IPS-NIHi7 (cell line): Measurements from ENCODE around the gene BACH2.
"Not testable (repeated sequence)": the region's sequence is repeated elsewhere in the genome, so short reads cannot be mapped to it uniquely, and the experiment has no call there.

Source experiments
- DNase-seq: peaks from one replicate; pipeline ENCODE4 v3.0.0; 2012; ENCODE audit warnings: mixed read lengths; ENCODE audit errors: extremely low spot score

BACH2 gene

DNA sequence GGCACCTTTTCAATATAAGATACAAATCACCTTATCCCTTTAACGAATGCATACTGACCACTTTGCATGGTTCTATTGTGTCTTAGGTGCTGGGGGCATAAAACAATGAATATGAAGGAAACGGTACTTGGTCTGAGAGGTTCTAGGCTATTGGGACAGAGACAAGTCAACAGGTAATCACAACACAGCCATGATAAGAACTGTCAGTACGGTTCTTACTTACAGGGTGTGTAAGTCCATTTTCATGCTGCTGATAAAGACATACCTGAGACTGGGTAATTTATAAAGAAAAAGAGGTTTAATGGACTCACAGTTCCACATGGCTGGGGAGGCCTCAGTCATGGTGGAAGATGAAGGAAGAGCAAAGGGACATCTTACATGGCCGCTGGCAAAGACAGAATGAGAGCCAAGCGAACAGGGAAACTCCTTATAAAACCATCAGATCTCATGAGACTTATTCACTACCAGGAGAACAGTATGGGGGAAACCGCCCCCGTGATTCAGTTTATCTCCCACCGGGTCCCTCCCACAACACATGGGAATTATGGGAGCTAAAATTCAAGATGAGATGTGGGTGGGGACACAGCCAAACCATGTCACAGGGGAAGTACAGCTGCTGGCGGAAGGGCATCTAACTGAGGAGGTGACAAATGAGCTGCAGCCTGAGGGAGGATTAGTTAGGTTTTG is 325.2 kb downstream of the BACH2 start:
- DNase-seq = not testable (repeated sequence)

DNA sequence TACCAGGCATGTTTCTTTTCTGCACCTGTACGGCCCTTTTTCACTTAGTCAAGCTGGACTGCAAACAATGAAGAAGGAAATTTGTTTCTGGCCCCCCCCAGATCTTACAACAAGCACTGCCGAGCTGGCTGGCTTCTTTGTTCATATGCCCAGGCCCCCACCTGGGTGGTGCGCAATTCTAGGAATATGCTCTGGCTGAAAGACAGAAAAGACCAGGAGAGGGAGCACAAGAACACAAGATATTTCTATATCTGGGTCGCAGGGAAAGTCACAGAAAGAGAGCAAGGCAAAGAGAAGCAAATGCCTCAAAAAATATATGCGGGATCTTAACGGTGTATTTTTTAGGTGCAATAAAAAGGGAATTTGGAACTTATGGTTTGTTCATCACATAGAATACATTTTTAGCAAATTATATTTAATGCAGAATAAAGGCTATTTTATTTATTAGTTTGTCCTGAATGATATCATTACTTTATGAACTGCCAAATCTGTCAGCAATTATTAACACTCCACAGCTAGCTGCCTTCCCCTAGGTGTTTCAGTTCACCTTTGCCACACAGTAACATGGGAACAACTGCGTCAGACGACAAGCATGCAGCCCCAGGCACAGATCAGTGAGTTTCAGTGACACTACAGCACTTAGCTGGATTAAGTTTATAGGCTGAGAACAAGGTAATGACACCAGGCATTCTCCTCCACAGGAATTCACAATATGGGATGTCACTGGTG is 325.9 kb downstream of the BACH2 start:
- DNase-seq = peak; percentile 51

DNA sequence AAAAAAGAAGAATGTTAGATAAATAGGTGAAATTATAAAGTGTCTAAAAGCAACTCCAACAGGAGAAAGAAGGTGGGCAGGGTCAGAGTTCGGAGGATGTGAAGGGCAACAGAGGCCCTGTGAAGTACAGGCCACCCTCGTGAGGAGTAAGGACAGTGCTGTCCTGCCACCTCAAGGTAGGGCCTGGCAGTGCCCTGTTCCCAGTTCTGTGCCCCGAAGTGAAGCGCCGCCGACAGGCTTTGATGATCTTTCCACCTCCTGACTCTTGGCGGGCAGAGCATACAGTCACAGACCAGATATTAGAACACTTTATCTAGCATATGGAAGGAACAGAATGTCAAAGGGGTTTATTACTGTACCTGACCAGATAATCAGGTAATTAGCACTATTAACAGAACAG is 326.6 kb downstream of the BACH2 start:
- no peak for DNase-seq

DNA sequence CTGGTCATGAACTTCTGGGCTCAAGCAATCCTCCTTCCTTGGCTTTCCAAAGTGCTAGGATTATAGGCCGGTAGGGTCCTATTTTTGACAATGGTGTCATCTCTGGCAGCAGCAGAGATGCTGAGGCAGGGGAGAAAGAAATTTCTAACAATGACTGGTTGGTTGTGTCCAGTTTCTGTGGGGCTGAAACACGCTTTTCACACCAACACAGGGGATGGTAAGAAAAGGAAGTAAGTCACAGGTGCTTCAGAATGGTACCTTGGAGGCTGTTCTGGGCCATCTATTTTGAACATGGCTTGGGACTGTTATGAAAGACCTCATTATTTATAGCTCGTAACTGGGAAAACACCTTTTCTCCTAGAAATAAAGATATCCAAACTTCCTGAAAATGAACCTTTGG is 329.7 kb downstream of the BACH2 start:
- DNase-seq = no peak

DNA sequence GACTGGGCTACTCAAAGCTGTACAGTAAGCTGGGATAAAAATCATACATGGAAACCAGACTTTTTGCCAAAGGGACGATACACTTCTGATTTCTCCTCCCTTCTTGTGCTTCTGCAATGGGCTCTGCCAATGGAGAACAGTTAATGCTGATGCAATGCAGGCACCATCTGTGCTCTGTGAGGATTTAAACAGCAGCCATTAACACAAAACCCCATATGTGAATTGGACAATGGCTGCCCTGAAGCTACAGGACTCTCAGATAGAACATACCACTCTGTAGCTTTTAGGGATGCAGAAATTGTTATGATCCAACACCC is 330.5 kb downstream of the BACH2 start:
- DNase-seq = no peak

DNA sequence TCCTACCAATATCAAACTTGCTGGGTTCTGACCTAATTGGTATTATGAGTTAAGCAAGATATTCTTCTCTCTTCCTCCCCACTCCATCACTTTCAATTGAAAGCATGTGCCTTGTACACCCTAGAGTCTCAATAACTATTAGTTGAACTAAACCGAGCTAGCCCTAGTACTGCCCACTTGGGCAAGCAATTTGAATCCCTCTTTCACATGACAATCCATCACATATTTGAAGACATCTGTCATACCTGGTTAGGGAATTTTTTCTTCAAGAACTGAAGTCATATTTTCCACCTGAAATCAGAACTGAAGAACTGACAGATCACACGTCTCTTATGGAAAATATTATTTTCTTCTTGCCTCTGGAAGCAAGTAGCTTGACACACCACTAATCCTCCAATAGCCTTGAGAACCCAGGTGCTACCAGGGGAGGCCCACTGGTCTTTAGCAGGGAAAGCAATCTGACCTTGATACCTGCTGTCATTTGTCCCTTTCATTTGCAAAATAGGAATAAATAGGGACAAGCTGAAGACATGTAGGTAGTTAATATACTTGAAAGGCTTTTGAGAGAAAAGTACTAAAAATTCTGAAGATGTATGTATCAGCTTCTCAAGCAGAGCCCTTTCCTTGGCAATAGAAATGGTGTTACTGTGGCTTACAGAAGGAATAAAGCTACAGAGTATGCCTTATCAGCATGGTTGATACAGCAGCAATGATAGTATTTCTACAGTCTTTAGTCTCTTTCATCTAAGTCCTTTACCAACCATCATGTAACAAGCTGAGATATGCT is 331.0 kb downstream of the BACH2 start:
- no peak for DNase-seq

DNA sequence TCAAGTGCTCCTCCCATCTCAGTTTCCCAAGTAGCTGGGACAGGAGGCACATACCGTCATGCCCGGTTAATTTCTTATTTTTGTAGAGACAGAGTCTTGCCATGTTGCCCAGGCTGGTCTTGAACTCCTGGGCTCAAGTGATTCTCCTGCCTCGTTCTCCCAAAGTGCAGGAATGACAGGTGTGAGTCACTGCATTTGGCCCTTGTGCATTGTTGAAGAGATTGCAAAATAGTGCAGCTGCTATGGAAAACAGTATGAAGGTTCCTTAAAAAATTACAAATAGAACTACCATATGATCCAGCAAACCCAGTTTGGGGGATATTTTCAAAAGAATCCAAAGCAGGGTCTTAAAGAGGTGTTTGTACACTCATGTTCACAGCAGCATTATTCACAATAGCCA is 333.3 kb downstream of the BACH2 start:
- DNase-seq = no peak

DNA sequence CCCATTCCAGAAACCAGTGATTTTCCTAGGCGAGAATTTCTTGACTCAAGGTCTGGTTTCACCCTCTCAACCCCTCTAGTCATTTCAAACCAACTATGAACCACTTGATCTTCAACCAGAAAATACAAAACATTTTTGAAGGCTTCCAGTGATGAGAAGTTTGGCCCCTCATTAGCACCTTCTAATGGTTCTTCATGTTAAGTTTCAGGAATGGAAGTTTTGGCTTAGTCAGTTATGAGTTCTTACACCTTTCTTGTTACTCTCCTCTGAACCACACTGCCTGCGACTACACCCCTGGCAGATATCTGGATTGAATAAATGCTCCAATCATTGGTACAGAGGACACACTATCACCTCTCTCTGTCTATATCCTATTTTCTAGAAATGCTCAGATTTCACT is 335.2 kb downstream of the BACH2 start:
- no peak for DNase-seq

DNA sequence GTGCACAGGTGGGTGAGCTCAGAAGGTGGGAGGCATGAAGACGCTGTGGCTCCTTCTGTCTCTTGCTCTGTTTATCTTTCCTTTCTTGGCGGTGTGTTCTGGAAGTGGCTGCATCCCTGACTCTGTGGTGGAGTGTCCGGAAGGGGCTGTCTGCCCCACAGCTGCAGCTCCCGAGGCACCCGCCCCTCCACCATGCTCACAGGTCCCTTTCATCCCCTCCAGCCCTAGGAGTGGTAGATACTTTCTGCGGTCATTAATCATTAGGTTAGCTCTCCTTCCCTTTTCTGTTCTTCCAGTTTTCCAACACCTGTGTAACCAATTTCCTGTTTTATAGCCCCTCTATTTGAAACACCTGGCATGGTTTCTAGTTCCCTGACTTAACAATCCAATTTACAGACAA is 336.8 kb downstream of the BACH2 start:
- DNase-seq = no peak

DNA sequence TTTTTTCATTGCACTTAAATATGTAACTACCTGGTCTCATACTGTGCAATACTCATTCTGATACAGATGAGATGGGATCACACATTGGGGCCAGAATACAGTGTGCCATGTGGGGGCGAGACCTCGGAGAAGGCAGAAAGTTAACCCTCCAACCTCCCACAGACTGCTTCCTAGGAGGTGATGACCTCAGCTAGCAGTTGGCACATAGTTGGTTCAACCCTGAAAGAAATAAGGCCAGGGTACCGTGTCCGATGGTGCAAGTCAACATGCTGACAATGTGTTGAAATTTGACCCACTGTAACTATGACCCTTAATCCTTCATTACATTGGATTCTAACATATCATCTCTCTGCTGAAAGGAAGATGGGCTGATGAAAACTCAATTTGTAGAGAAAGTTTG is 340.5 kb downstream of the BACH2 start:
- no peak for DNase-seq

DNA sequence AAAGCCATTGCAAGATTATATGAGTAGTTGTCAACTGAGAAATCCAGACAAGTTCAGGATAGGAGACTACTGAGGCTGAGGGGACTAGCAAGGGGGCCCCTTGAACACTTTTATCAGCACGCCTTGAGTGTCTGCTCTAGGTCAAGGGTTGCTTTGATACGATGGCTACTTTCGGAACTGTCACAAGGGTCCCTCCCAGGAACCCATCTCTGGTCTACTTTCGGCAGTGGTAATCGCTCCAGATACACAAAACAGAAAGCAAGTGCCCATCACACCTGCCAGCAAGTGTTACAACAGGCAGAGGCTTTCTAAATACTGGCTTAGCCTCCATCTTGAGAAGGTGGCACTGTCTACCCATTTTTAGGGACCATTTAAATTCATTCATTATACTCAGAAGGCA is 341.3 kb downstream of the BACH2 start:
- DNase-seq = no peak

DNA sequence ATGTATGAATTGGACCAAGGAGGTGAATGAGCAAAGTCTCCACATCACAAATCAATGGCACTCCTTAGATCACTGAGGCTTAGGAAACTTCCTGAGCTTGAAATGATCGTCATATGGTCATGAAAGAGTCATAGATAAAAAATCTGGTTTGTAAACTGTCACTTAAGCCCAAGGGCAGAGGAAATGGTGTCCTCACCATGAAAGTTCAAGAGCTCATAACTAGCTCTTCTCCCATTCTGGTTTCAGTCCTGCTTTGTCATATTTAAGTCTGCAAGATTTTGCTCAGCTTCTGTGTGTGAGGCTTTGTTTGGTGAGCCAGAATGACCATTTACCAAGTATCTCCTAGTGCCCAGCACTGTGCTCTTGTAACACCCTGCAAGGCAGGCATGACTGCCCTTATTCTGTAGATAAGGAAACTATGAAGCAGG is 341.9 kb downstream of the BACH2 start:
- no peak for DNase-seq

DNA sequence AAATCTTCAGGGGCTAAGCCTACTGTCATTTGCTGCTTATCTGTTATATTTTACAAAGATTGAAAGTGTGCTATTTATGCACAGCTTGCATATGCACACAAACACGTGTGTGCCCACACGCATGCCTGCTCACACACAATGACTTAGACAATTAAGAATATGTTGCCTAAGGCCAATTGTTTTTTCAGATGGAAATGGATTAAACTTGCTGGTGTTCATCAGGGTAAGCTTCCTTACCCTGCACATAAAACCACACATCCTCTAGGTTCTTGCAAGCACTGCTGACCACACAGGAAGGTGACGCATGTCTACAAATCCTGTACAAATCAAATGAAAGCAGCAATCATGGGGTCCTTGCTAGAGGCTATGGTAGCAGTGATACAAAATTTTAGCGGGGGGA is 344.0 kb downstream of the BACH2 start:
- DNase-seq = no peak

DNA sequence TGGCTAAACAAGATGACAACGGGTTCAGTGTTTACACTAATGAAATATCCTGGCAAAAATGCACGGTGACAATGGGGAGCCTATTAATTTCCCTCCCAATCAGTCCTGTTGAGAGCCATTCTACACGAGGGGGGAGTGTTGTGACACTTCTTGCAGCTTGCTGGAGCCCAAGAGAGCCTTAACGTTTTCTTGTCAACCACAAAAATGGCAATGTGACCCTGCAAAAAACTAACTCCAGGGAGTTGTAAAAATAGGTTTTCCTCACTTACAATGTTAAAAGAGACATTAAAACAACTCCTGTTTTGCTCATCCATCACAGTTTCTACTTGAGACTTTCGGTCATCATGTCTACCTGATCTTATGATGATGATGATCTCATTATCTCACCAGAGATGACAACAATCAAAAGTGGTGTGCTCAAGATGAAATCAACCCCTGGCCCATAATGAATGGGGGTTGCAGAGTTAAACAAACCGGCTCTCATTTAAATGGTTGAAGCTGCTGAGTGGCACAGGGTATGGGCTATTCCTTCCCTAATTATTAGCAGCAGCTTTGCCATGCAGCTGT is 344.5 kb downstream of the BACH2 start:
- no peak for DNase-seq

DNA sequence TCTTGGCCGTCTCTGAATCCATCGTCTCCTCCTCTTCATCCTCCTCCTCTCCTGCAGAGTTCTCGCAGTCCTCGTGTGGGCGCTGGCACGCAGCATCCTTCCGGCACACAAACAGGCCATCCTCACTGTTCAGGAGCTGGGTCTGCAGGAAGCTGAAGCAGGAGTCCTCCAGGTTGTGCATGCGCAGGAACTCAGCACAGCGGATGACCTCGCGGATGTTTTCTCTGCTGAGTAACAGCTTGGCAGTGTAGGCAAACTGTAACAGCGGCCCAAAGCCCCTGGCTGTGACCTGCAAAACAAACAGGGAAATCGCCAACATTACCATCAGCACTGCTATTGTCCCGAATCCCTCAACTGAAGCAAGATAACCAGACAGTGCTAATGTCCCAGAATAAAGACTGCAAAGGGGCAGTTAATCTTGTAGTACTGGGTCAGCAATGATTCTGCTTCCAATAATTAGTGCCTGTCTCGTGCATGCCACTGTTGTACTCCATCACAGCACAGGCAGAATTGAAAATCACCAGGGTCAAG is 345.0 kb downstream of the BACH2 start:
- peak; percentile 43 for DNase-seq

DNA sequence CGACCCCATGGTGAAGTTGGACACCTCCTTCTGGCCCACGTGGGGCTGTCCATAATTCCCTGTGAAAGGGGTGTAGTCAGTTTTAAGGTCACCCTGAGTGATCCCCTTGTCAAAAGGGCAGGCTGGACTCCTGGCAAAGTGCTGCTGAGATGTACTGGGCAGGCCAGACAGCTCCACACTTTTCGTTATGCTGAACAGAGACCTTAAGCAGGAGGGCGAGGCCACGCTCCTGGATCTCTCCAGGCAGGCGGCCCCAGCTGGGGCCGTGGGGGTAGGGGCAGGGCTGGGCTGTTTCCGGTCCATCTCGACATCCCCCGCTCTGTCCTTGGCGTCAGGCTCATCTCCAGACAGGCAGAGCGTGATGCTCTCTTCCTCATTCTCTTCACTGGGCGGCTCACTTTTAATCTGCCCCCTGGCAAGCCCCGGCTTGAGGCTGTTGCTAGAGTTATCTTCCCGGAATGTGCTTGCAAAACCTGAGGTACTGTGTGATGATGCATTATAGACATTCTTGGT is 345.7 kb downstream of the BACH2 start:
- no peak for DNase-seq

DNA sequence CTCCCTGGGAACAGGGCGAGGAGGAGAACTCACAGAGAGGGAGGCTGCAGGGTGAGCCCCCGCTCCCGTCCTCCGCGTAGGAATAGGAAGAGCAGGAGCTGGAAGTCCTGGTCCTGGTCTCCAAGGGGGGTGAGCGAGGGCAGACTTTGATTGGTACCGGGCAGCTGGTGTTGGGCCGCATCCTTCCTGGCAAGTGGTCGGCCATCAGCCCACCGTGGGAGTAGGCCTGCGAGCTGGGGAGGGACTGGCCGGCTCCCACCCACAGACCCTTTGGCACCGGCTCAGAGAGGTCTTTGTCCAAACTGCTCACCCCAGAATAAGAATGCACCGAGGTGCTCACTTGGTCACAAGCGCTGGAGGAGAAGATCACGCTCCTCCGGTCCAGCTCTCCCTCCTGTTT is 346.2 kb downstream of the BACH2 start:
- DNase-seq = no peak

DNA sequence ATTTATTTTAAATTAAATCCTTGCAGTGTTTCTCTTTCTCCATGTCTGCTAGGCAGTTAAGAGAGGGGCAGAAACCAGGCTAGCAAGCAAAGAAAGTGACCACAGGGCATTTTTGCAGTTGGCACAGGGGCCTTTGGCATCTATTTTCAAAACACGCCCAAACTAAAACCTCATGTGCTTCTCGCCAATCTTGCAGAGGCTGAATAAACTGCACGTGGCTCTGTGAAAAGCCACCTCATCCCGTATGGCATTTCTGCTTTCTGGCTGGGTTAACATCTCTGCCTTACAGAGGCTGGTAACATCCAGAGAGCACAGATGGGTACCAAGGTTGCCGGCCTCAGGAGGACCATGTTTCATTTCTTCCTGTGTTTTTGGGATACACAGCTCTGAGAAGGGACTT is 347.8 kb downstream of the BACH2 start:
- no peak for DNase-seq

DNA sequence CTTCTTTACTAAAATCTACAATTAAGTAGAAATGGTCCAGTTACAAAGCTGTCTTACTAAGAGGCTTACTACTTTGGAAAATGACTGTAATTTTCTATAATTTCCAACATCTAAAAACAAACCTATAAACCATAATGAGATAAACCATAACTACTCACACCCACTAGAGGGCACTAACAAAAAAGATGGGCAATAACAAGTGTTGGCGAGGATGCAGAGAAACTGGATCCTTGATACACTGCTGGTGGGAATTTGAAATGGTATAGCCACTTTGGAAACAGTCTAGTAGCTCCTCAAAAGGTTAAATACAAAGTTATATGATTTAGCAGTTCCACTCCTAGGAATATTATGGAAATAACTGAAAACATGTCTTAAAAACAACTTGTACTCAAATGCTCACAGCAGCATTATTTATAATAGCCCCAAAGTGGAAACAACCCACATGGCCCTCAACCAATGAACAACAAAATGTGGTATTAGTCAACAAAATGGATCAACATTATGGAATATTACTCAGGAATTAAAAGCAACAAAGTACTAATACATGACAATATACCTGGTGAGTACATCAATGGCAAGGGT is 351.7 kb downstream of the BACH2 start:
- no peak for DNase-seq

DNA sequence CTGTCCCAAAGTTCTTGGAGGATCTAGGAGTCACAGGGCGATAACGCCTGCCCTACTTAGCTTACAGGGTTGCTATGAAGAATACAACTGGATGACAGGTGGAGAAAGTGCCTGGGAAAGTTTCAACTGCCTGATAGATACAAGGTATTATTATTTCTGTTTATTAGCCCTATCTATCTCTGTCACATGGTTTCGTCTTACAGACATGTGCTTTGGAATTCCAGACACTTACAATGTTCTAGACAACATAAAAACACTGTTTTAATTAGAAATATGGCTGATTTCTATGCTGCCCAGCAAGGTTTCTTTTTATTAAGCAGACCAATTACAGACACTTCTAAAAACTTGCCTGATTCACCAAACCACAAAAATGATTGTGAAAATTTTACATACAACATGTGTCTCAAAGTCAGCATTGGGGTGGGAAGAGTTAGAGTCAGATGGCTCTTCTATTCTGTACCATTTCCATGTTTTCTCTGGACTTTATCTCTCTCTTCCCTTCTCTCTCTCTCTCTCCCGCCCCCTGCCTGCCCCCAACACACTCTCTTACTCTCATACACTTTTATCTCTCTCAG is 352.4 kb downstream of the BACH2 start:
- DNase-seq = no peak

DNA sequence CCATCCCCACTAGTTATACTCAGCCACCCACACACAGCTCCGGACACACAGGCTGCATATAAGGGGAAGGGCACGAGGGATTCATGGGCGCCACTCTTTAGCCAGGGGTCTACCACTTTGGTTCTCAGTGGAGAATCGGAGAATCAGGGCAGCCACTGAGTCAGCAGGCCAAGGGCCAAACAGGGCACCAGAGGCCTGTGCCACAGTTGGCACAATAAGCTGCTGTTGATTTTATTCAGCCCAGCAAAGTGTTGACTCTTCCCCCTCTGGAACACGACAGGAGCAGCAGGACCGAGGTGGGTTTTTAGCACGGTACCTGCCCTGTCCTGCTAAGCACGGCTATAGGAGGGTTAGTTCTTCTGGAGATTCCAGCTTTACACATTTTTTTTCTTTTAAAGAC is 354.0 kb downstream of the BACH2 start:
- no peak for DNase-seq
